MM.1S (cell line): ENCODE data around the gene GULP1.

ENCODE experiments used
- DNase-seq: peaks from one replicate; pipeline ENCODE4 v3.0.0-alpha.2; 2015
- H2AFZ ChIP-seq: fragments of 300-600 bp; sonication (generic); 2 replicates; pipeline ENCODE4 v1.6.0; 2016; ENCODE audit warnings: antibody characterized with exemption, low read length
- H3F3A ChIP-seq: fragments of 300-600 bp; sonication (generic); 2 replicates; pipeline ENCODE4 v1.6.1; 2016; ENCODE audit warnings: mild to moderate bottlenecking, antibody characterized with exemption, low read length, moderate library complexity, mixed read lengths; ENCODE audit not compliant: insufficient read depth
- H3K27ac ChIP-seq: fragments of 300-600 bp; sonication (generic); 2 replicates; pipeline ENCODE4 v1.5.1; 2016; ENCODE audit warnings: mild to moderate bottlenecking, low read length
- H3K27me3 ChIP-seq: fragments of 300-600 bp; sonication (generic); replicated peaks from 2 replicates; pipeline ENCODE4 v1.6.0; 2016; ENCODE audit warnings: low read length; ENCODE audit not compliant: insufficient read depth
- H3K36me3 ChIP-seq: fragments of 300-600 bp; sonication (generic); replicated peaks from 2 replicates; pipeline ENCODE4 v1.6.1; 2016; ENCODE audit warnings: mild to moderate bottlenecking, low read length, mixed read lengths; ENCODE audit not compliant: insufficient read depth
- H3K4me1 ChIP-seq: fragments of 300-600 bp; sonication (generic); 2 replicates; pipeline ENCODE4 v1.6.1; 2016; ENCODE audit warnings: low read length, mixed read lengths
- H3K4me2 ChIP-seq: fragments of 300-600 bp; sonication (generic); 2 replicates; pipeline ENCODE4 v1.6.0; 2016; ENCODE audit warnings: low read depth, low read length
- H3K4me3 ChIP-seq: fragments of 300-600 bp; sonication (generic); 2 replicates; pipeline ENCODE4 v1.5.1; 2016; ENCODE audit warnings: low read length, mixed read lengths
- H3K79me2 ChIP-seq: fragments of 300-600 bp; sonication (generic); 2 replicates; pipeline ENCODE4 v1.6.1; 2016; ENCODE audit warnings: mixed run types, low read length, mixed read lengths
- H3K9ac ChIP-seq: fragments of 300-600 bp; sonication (generic); 2 replicates; pipeline ENCODE4 v1.6.1; 2016; ENCODE audit warnings: low read length, mixed read lengths
- H3K9me2 ChIP-seq: fragments of 300-600 bp; sonication (generic); replicated peaks from 2 replicates; pipeline ENCODE4 v1.6.1; 2016; ENCODE audit warnings: mild to moderate bottlenecking, low read length, mixed read lengths; ENCODE audit not compliant: insufficient read depth
- H3K9me3 ChIP-seq: fragments of 300-600 bp; sonication (generic); replicated peaks from 2 replicates; pipeline ENCODE4 v1.6.1; 2016; ENCODE audit warnings: mild to moderate bottlenecking, low read length, mixed read lengths; ENCODE audit not compliant: insufficient read depth
- H4K20me1 ChIP-seq: fragments of 300-600 bp; sonication (generic); 2 replicates; pipeline ENCODE4 v1.6.1; 2016; ENCODE audit warnings: mild to moderate bottlenecking, low read length, moderate library complexity, mixed read lengths; ENCODE audit not compliant: insufficient read depth
- CTCF ChIP-seq: fragments of 300-600 bp; sonication (generic); IDR thresholded peaks from 2 replicates; pipeline ENCODE4 v1.5.1; 2016; ENCODE audit warnings: antibody characterized with exemption, low read length, mixed read lengths
- EZH2 ChIP-seq: fragments of 300-600 bp; sonication (generic); optimal IDR thresholded peaks from 2 replicates; pipeline ENCODE3; 2017; ENCODE audit warnings: low read depth, mild to moderate bottlenecking, antibody characterized with exemption, low read length, mixed read lengths
- EZH2phosphoT487 ChIP-seq: fragments of 300-600 bp; sonication (generic); IDR thresholded peaks from 2 replicates; pipeline ENCODE4 v1.6.1; 2018; ENCODE audit warnings: antibody characterized with exemption, low read length

GULP1 gene

GRCh38 chr2:188610827-188611226 lies 319.2 kb downstream of the GULP1 start:
- Histone ChIP-seq H4K20me1 (no peaks in the 10 kb centered on the region), H3K4me3 (no peak overlapping the region), H3K9ac (no peak overlapping the region), H3K9me3 (no peaks in the 10 kb centered on the region), H3K4me1 (peaks cover 18% of the 10 kb centered on the region), H3K27ac (no peak overlapping the region), H3K9me2 (no peaks in the 10 kb centered on the region), H3K36me3 (no peaks in the 10 kb centered on the region), H3F3A (peaks cover 8% of the 10 kb centered on the region), H3K79me2 (no peaks in the 10 kb centered on the region), H2AFZ (no peak overlapping the region), H3K4me2 (no peak overlapping the region), H3K27me3 (no peaks in the 10 kb centered on the region)
- no peak for TF ChIP-seq CTCF
- no peak for TF ChIP-seq EZH2phosphoT487
- TF ChIP-seq EZH2 = no peak
- DNase-seq = no peak

- Histone ChIP-seq H3K4me2 (no peak overlapping the region), H3K9ac (no peak overlapping the region), H3F3A (no peaks in the 10 kb centered on the region), H3K79me2 (no peaks in the 10 kb centered on the region), H3K9me3 (no peaks in the 10 kb centered on the region), H3K4me3 (no peak overlapping the region), H3K36me3 (no peaks in the 10 kb centered on the region), H2AFZ (no peak overlapping the region), H3K27ac (no peak overlapping the region), H3K27me3 (no peaks in the 10 kb centered on the region), H4K20me1 (no peaks in the 10 kb centered on the region), H3K9me2 (no peaks in the 10 kb centered on the region), H3K4me1 (no peaks in the 10 kb centered on the region)
- DNase-seq = no peak
- TF ChIP-seq EZH2phosphoT487 = no peak
- TF ChIP-seq EZH2 = no peak
- no peak for TF ChIP-seq CTCF
Measured at GRCh38 chr2:188619146-188619545, 327.5 kb downstream of the GULP1 start.

- Histone ChIP-seq H3K9me2 (no peaks in the 10 kb centered on the region), H3K27ac (no peak overlapping the region), H3K4me2 (no peak overlapping the region), H2AFZ (no peak overlapping the region), H3K9me3 (no peaks in the 10 kb centered on the region), H3K4me3 (no peak overlapping the region), H3K79me2 (no peaks in the 10 kb centered on the region), H3K27me3 (no peaks in the 10 kb centered on the region), H3K36me3 (no peaks in the 10 kb centered on the region), H3F3A (no peaks in the 10 kb centered on the region), H4K20me1 (no peaks in the 10 kb centered on the region), H3K9ac (no peak overlapping the region), H3K4me1 (no peaks in the 10 kb centered on the region)
- DNase-seq = no peak
- TF ChIP-seq EZH2phosphoT487 = no peak
- no peak for TF ChIP-seq CTCF
- TF ChIP-seq EZH2 = no peak
Measured at GRCh38 chr2:188620916-188621315, 329.2 kb downstream of the GULP1 start.
